ENCODE data around the gene SGSH.
A peak's percentile ranks its signal among the peaks of the same experiment; 100 is the strongest.

The SGSH gene

GRCh38 chr17:80227666-80228065 is 7.5 kb upstream of the SGSH start:
- H3K4me3 ChIP-seq (ENCODE audit: low read depth, low read length), result no peak overlapping the region

GRCh38 chr17:80227156-80227555 is 7.0 kb upstream of the SGSH start:
- no peak overlapping the region for H3K4me3 ChIP-seq (ENCODE audit: low read depth, low read length)

- H3K4me3 ChIP-seq (ENCODE audit: low read depth, low read length), result no peak overlapping the region
These were observed 5.1 kb upstream of the SGSH start for GRCh38 chr17:80225230-80225629.

- no peak overlapping the region for H3K4me3 ChIP-seq (ENCODE audit: low read depth, low read length)
These were observed 4.5 kb upstream of the SGSH start for GRCh38 chr17:80224683-80225082.

DNA sequence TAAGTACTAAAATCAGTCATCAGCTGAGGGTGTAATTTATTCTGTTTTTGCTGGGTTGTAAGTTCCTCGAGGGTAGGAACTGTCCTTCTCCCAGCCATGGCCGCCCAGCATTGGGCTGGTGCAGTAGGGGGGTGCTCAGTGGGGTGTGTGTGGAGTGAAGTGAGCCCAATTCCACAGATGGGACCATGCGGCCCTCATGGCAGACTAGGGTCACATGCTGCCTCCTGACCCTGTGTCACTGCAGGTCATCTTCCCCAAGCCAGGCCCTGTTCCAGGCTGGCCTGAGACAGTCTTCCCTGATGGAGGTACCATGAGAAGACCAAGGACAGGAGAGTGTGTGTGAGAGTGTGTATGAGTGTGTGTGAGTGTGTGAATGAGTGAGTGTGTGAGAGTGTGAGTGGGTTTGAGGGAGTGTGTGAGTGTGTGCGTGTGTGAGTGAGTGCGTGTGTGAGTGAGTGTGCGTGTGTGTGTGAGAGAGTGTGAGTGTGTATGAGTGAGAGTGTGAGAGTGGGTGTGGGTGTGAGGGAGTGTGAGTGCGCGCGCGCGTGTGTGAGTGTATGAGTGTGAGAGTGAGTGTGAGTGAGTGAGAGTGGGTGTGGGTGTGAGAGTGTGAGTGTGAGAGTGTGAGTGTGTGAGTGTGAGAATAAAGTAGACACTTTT is 3.8 kb upstream of the SGSH start:
- no peak overlapping the region for H3K4me3 ChIP-seq (ENCODE audit: low read depth, low read length)

- H3K4me3 ChIP-seq (ENCODE audit: low read depth, low read length), result no peak overlapping the region
These were observed 3.1 kb upstream of the SGSH start for GRCh38 chr17:80223142-80223815.

DNA sequence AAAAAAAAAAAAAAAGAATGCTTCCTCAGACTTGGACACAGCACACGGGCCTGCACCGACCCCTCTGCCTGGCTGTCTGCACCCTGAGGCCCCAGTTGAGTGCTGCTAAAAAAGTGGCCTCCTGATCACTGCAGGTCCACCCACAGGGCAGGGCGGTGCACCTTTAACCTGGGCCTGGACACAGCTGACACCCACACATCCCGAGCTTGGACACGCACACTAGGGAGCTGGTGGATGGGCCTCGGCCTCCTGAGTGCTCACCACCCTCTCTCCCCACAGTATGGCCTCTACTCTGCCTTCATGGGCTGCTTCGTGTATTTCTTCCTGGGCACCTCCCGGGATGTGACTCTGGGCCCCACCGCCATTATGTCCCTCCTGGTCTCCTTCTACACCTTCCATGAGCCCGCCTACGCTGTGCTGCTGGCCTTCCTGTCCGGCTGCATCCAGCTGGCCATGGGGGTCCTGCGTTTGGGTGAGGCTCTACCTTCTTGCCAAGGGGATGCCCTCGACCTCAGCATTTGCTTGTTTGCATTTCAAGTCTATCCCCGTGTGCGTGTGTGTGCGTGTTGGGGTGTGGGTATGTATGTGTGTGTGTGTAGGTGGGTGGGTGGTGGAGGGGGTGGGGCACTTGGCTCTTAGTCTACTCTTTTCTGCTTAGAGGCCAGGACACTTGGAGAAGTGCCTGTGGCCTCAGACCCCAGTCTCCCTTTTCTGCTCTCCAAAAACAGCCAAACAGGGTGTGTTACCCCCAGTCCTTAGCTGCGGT is 2.4 kb upstream of the SGSH start:
- H3K4me3 ChIP-seq (ENCODE audit: low read depth, low read length), result no peak overlapping the region

- peak overlapping the region; percentile 72 for H3K4me3 ChIP-seq (ENCODE audit: low read depth, low read length)
These were observed 1.4 kb upstream of the SGSH start for GRCh38 chr17:80221351-80222105.

DNA sequence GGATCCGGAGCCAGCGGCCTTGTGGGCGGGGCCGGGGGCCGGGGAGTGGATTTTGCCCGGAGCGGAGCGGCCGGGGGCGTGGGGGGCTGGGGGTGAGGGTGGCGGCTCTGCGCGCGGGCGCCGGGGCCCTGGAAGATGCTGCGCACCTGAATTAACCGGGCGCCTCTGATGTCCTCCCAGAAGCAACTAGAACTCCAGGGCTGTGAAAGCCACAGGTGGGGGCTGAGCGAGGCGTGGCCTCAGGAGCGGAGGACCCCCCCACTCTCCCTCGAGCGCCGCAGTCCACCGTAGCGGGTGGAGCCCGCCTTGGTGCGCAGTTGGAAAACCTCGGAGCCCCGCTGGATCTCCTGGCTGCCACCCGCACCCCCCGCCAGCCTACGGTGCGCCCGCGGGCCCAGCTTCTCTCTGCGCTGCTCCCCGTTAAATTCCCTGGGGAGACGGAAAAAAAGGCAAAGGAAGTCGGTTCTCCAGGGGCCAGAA is 643 bp upstream of the SGSH start:
- H3K4me3 ChIP-seq (ENCODE audit: low read depth, low read length), result peak overlapping the region; percentile 72

DNA sequence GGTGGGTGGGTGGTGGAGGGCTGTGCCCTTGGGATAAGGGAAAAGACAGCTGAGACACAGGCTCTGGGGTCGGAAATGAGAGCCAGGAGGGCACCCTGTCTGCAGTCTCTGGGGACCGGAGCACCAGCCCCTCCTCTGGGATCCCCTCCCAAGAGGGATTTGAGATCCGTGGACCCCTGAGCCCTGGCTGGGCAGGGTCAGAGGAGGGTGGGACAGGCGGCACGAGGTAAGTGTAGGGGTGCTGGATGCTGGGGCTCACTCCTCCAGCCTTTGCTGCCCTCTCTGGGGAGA is 425 bp downstream of the SGSH start:
- H3K4me3 ChIP-seq (ENCODE audit: low read depth, low read length), result peak overlapping the region; percentile 72

- H3K4me3 ChIP-seq (ENCODE audit: low read depth, low read length), result peak overlapping the region; percentile 72
These were observed 945 bp downstream of the SGSH start for GRCh38 chr17:80219013-80219762.

DNA sequence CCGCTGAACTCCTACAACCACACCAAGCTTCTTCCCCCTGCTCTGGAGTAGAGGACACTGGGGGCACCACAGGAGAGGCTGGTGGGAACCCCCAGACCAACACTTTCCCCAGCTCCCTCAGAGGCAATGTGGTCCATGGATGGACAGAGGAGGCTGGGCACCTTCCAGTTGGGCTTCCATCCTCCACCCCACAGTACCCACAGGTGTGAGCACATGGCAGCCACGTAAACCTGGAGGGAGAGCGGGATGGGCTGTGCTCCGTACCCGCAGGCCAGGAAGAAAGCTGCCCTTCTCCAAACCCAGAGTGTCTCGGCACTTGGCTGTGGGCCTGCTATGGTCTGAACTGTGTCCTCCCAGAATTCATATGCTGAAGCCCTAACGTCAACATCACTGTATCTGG is 1.7 kb downstream of the SGSH start:
- no peak overlapping the region for H3K4me3 ChIP-seq (ENCODE audit: low read depth, low read length)

- H3K4me3 ChIP-seq (ENCODE audit: low read depth, low read length), result no peak overlapping the region
These were observed 2.3 kb downstream of the SGSH start for GRCh38 chr17:80217703-80218362.

DNA sequence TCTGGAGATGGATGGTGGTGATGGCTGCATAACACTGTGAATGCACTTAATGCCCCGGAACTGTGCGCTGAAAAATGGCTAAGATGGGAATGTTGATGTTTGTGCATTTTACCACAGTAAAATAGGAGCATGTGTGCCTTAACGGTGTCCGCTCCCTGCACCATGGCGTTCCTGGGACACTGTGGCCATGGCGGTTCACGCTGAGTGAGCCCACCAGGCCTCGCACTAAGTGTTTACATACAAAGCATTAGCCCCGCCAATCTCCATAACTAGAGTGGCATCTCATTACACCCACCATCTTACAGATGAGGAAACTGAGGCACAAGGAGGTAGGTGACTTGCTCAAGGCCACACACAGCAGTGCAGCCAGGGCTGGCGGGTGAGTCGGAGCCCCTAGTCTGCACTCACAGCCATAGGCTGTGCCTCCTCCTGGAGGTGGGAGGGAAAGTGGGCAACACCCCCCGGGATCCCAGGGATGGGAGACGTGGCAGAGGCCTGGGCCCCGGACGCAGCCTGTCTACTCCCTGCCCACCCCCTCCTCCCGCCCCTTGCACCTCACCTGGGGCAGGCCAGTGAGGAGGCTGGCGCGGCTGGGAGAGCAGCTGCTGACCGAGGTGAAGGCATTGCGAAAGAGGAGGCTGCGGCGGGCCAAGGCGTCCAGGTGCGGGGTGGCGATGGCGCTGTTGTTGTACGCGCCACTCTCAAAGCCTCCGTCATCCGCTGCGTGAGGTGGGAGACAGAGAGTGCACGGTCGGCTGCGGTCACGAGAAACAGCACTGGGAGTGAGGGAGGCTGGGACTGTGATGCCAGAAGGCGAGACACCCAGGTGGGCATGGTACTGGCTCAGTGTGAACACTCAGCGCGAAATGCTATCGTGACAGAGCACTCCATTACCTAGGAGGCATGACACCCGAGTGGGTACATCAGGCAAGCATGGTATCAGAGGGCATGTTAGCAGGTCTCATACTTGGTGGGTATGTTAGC is 3.4 kb downstream of the SGSH start:
- no peak overlapping the region for H3K4me3 ChIP-seq (ENCODE audit: low read depth, low read length)

DNA sequence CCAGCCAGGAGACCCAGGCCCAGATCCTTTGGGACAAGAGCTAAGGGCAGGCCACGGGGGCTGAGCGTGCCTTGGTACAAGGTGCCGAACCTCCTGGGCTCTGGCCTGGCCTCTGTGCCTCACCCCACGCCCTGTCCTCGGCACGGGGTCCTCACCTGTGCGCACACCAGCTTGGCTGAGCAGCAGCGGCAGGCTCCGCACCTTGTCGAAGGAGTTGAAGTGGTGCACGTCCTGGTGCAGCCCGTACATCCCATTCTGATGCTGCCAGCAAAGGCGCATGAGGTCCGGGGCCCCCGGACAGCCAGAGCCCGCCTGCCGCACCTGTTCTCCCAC is 5.3 kb downstream of the SGSH start:
- no peak overlapping the region for H3K4me3 ChIP-seq (ENCODE audit: low read depth, low read length)

- H3K4me3 ChIP-seq (ENCODE audit: low read depth, low read length), result no peak overlapping the region
These were observed 5.9 kb downstream of the SGSH start for GRCh38 chr17:80214012-80214877.

DNA sequence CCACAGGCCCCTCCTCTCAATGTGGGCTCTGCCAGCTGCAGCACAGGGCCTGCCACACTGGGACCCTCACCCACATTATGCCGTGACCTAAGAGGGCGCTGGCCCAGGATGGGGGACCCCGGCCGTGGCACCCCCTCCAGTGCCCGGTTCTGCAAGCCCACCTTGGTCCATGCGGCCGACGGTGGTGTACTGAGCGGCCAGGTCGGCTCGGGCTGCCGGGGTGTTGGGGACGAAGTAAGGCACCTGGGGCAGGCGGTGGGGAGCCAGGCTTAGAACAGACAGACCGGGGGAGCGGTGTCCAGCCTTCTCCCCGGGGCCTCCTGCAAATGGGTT is 6.5 kb downstream of the SGSH start:
- no peak overlapping the region for H3K4me3 ChIP-seq (ENCODE audit: low read depth, low read length)

DNA sequence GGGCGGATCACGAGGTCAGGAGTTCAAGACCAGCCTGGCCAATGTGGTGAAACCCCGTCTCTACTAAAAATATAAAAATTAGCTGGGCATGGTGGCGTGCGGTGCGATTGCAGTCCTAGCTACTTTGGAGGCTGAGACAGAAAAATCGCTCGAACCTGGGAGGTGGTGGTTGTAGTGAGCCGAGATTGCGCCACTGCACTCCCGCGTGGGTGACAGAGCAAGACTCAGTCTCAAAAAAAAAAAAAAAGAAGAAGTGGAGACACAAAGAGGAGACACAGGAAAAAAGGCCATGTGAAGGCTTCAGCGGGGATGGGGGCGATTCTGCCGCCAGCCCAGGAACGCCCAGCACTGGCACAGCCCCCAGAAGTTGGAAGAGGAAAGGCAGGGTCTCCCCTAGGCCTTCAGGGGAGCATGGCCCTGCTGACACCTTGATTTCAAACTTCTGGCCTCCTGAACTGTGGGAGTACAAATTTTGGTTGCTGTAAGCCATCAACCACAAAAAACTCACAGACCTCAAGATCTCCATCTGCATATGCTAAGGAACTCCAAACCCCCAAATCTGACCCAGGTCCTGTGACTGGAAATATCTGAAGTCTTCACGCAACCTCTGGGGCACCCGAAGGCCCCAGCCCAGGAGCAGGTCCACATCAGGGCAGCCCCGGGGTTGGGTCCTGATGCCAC is 7.0 kb downstream of the SGSH start:
- H3K4me3 ChIP-seq (ENCODE audit: low read depth, low read length), result no peak overlapping the region
